ENCODE measurements around the gene WDR18. TPM values are rescaled to one million over a fixed set of nuclear protein-coding genes. Genes with fewer than 3 reads are reported as not detected.

WDR18 gene
- total RNA-seq, 2 donors from 2014 or later: 68.6 to 85.6 TPM

DNA sequence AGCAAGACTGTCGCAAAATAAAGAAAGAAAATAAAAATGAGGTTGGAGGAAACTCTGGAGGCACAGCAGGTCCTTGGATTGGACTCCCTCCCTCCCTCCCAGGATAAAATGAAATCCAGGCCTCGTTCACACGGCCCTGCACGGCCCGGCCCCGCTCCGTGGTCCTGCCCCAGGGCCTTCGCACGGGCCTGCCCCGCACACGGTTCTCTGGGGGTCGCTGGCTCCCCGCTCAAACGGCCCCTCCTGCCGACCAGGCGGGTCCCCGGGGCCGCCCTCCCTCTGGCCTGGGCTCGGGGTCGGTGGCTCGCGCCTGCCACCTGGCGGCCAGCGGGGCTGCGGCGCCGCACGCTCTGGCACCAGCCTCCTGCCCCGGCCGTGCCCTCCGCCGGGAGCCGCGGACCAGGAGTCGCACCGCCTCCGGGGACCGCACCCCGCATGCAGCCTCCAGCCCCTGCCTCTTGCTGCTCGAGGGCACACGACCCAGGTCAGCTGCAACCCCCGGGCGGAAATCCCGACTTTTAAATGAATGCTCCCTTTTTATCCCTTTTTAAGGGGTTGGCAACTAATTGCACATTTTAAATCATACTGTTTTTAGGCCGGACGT is 1.5 kb upstream of the WDR18 start:
- peaks cover 7% of the 10 kb centered on the region for H3K4me1 ChIP-seq (ENCODE audit: control insufficient read depth, insufficient read depth, low read length)
- Mint-ChIP-seq H3K36me3 (ENCODE audit: low read depth) (peaks cover 11% of the 10 kb centered on the region), H3K4me1 (peaks cover 11% of the 10 kb centered on the region), H3K9me3 (no peaks in the 10 kb centered on the region), H3K27ac (no peak overlapping the region), H3K4me3 (no peak overlapping the region), H3K27me3 (ENCODE audit: insufficient read depth) (no peaks in the 10 kb centered on the region)
- peak; percentile 93 for DNase-seq
- H3K27me3 ChIP-seq (ENCODE audit: control insufficient read depth, insufficient read depth, low read length, poor library complexity, severe bottlenecking): no peaks in the 10 kb centered on the region
- peaks cover 13% of the 10 kb centered on the region for H3K36me3 ChIP-seq (ENCODE audit: control insufficient read depth, insufficient read depth, low read length)
- TF ChIP-seq, protein P1, sequence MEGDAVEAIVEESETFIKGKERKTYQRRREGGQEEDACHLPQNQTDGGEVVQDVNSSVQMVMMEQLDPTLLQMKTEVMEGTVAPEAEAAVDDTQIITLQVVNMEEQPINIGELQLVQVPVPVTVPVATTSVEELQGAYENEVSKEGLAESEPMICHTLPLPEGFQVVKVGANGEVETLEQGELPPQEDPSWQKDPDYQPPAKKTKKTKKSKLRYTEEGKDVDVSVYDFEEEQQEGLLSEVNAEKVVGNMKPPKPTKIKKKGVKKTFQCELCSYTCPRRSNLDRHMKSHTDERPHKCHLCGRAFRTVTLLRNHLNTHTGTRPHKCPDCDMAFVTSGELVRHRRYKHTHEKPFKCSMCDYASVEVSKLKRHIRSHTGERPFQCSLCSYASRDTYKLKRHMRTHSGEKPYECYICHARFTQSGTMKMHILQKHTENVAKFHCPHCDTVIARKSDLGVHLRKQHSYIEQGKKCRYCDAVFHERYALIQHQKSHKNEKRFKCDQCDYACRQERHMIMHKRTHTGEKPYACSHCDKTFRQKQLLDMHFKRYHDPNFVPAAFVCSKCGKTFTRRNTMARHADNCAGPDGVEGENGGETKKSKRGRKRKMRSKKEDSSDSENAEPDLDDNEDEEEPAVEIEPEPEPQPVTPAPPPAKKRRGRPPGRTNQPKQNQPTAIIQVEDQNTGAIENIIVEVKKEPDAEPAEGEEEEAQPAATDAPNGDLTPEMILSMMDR (conservative IDR thresholded peaks at IDR 0.05): peak; percentile 96
- no peak overlapping the region for H3K27ac ChIP-seq (ENCODE audit: low read depth, low read length)
- H3K4me3 ChIP-seq (ENCODE audit: low read length): no peak overlapping the region
- WGBS, 2 experiments (ENCODE audit: insufficient coverage in 1 of 2, insufficient read length in 1 of 2): 9 to 12% methylated on average over 31 to 46 of the region's 46 CpGs
- H3K9ac ChIP-seq (ENCODE audit: extremely low read depth, low read length, poor library complexity, severe bottlenecking): no peak overlapping the region
- H3K9me3 ChIP-seq (ENCODE audit: control insufficient read depth, low read length): no peaks in the 10 kb centered on the region

DNA sequence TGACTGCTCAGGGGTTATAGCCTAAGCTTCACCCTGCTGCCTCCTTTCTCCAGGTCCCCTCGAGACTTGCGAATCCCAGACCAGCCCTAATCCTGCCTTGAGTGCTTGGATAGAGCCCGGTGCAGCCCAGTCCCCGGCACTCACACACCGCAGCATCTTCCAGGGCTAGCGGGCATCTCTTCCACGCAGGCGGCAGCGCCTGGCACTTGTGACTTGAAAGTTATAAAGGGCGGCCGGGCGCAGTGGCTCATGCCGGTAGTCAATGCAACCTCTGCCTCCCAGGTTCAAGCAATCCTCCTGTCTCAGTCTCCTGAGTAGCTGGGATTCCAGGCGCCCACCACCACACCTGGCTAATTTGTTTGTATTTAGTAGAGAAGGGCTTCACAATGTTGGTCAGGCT is 1.9 kb downstream of the WDR18 start:
- whole genome bisulfite sequencing, 2 experiments (ENCODE audit: insufficient coverage in 1 of 2, insufficient read length in 1 of 2): 88 to 99% methylated on average over 11 to 14 of the region's 14 CpGs
- H3K4me3 Mint-ChIP-seq: peak overlapping the region; percentile 96

DNA sequence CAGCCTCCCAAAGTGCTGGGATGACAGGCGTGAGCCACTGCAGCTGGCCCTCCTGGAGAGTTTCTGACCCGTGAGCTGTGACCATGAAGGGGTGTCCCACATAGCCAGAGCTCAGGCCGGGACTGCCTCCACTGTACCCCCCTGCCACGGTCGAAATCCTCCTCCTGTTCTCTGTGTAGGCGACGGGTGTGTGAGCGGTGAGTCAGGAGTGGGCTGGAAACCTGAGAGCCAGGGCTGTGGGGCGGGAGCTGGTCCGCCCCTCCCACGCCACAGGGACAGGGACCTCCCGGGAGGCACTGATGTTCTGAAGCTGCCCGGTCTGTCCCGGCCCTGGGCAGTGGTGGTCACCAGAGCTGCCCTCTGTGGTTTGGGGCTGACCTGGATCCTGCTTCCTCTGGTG is 3.9 kb downstream of the WDR18 start:
- no peaks in the 10 kb centered on the region for H3K27me3 Mint-ChIP-seq (ENCODE audit: insufficient read depth)
- no peak overlapping the region for H3K27ac Mint-ChIP-seq
- Histone ChIP-seq H3K4me3 (ENCODE audit: low read length) (no peak overlapping the region), H3K36me3 (ENCODE audit: control insufficient read depth, insufficient read depth, low read length) (peaks cover 29% of the 10 kb centered on the region), H3K4me1 (ENCODE audit: control insufficient read depth, insufficient read depth, low read length) (no peaks in the 10 kb centered on the region), H3K27me3 (ENCODE audit: control insufficient read depth, insufficient read depth, low read length, poor library complexity, severe bottlenecking) (no peaks in the 10 kb centered on the region), H3K9ac (ENCODE audit: extremely low read depth, low read length, poor library complexity, severe bottlenecking) (no peak overlapping the region), H3K9me3 (ENCODE audit: control insufficient read depth, low read length) (no peaks in the 10 kb centered on the region), H3K27ac (ENCODE audit: low read depth, low read length) (no peak overlapping the region)
- no peak for DNase-seq
- peaks cover 26% of the 10 kb centered on the region for H3K36me3 Mint-ChIP-seq (ENCODE audit: low read depth)
- TF ChIP-seq, protein P1 (conservative IDR thresholded peaks at IDR 0.05): no peak
- no peak overlapping the region for H3K4me3 Mint-ChIP-seq
- 72 to 74% methylated on average over 13 to 14 of the region's 14 CpGs for WGBS, 2 experiments (ENCODE audit: insufficient coverage in 1 of 2, insufficient read length in 1 of 2)
- H3K9me3 Mint-ChIP-seq: no peaks in the 10 kb centered on the region
- peaks cover 5% of the 10 kb centered on the region for H3K4me1 Mint-ChIP-seq

More for the DNA sequence above, 1.9 kb downstream of the WDR18 start:
- Histone ChIP-seq H3K9ac (ENCODE audit: extremely low read depth, low read length, poor library complexity, severe bottlenecking) (no peak overlapping the region), H3K27ac (ENCODE audit: low read depth, low read length) (no peak overlapping the region), H3K4me3 (ENCODE audit: low read length) (no peak overlapping the region), H3K36me3 (ENCODE audit: control insufficient read depth, insufficient read depth, low read length) (peaks cover 23% of the 10 kb centered on the region), H3K27me3 (ENCODE audit: control insufficient read depth, insufficient read depth, low read length, poor library complexity, severe bottlenecking) (no peaks in the 10 kb centered on the region), H3K9me3 (ENCODE audit: control insufficient read depth, low read length) (no peaks in the 10 kb centered on the region), H3K4me1 (ENCODE audit: control insufficient read depth, insufficient read depth, low read length) (no peaks in the 10 kb centered on the region)
- TF ChIP-seq, protein P1 (conservative IDR thresholded peaks at IDR 0.05): no peak
- Mint-ChIP-seq H3K27me3 (ENCODE audit: insufficient read depth) (no peaks in the 10 kb centered on the region), H3K9me3 (no peaks in the 10 kb centered on the region), H3K27ac (no peak overlapping the region), H3K4me1 (peaks cover 5% of the 10 kb centered on the region), H3K36me3 (ENCODE audit: low read depth) (peaks cover 21% of the 10 kb centered on the region)
- DNase-seq: no peak

Measured in endodermal cell (in vitro differentiated cells).